Tibial artery (tissue), 4 donors: ENCODE results near the gene TNNT1.

Experiments
- DNase-seq, 2 donors: peaks; one replicate each; pipeline ENCODE4 v3.0.0-alpha.2; 2019
- H3K27ac ChIP-seq, 2 donors: fragments of 200-600 bp; sonication (generic) in 1 of 2; 1 replicate in 1 of 2; 2 replicates in 1 of 2; pipeline ENCODE4 v1.5.1; 2018 to 2019; ENCODE audit warnings: mild to moderate bottlenecking in 1 of 2
- H3K27me3 ChIP-seq, 2 donors: fragments of 200-600 bp; sonication (generic) in 1 of 2; one replicate each; pipeline versions ENCODE4 v1.5.1 to v1.6.0; 2016 to 2019
- H3K36me3 ChIP-seq, 3 donors: fragments of 200-600 bp; sonication (generic) in 2 of 3; one replicate each; pipeline ENCODE4 v1.5.1; 2016 to 2019; ENCODE audit warnings: mild to moderate bottlenecking in 2 of 3
- H3K4me1 ChIP-seq, 4 donors: fragments of 200-600 bp; sonication (generic) in 2 of 4; 1 replicate in 3 of 4; 2 replicates in 1 of 4; pipeline ENCODE4 v1.5.1; 2016 to 2019
- H3K4me3 ChIP-seq, 2 donors: fragments of 200-600 bp; sonication (generic) in 1 of 2; 1 replicate in 1 of 2; 2 replicates in 1 of 2; pipeline ENCODE4 v1.5.1; 2018 to 2019; ENCODE audit warnings: mild to moderate bottlenecking in 2 of 2
- H3K9me3 ChIP-seq, 3 donors: fragments of 200-600 bp; sonication (generic) in 1 of 3; one replicate each; pipeline ENCODE4 v1.5.1; 2016 to 2019
- CTCF ChIP-seq, 2 experiments: fragments of 200-600 bp in 1 of 2; fragments of 450-650 bp in 1 of 2; IDR thresholded peaks; one replicate each; pipeline ENCODE4 v1.5.1; 2017 to 2019; ENCODE audit warnings: antibody characterized with exemption in 2 of 2, mild to moderate bottlenecking in 1 of 2, moderate library complexity in 1 of 2
- intact Hi-C: fragments of 100-400 bp; cut with DNase I; formaldehyde crosslinking; loops from one replicate; pipeline ENCODE4 v1.15.0; 2023; ENCODE audit warnings: low total_unique reads

The TNNT1 gene

GRCh38 chr19:55132453-55133129, 16.4 kb downstream of the TNNT1 start:
- no peaks in the 10 kb centered on the region for H3K9me3 ChIP-seq
- TF ChIP-seq CTCF (IDR thresholded peaks at IDR 0.05): no peak
- no peak overlapping the region for H3K4me3 ChIP-seq
- H3K27me3 ChIP-seq: peaks cover 0 to 73% of the 10 kb centered on the region in 2 donors
- no peaks in the 10 kb centered on the region for H3K36me3 ChIP-seq
- DNase-seq: no peak
- H3K4me1 ChIP-seq: no peaks in the 10 kb centered on the region
- intact Hi-C loops: no loop called here
- no peak overlapping the region for H3K27ac ChIP-seq

- Histone ChIP-seq H3K4me1 (no peaks in the 10 kb centered on the region), H3K27me3 (peaks cover 0 to 64% of the 10 kb centered on the region in 2 donors), H3K27ac (no peak overlapping the region), H3K4me3 (no peak overlapping the region), H3K36me3 (no peaks in the 10 kb centered on the region), H3K9me3 (no peaks in the 10 kb centered on the region)
- intact Hi-C loops: no loop called here
- no peak for DNase-seq
- TF ChIP-seq CTCF (IDR thresholded peaks at IDR 0.05): no peak
Measured at GRCh38 chr19:55131421-55131820, 17.6 kb downstream of the TNNT1 start.

- H3K4me1 ChIP-seq: peaks cover 0 to 36% (median 30%) of the 10 kb centered on the region in 4 donors
- no peaks in the 10 kb centered on the region for H3K9me3 ChIP-seq
- intact Hi-C loops: loop anchor here (5.0 kb wide), 1 partner anchor 652 kb away; no protein-coding TSS in a partner anchor
- H3K27ac ChIP-seq: no peak overlapping the region
- TF ChIP-seq CTCF (IDR thresholded peaks at IDR 0.05): no peak
- DNase-seq: no peak
- peaks cover 0 to 6% of the 10 kb centered on the region in 2 donors for H3K27me3 ChIP-seq
- H3K36me3 ChIP-seq: no peaks in the 10 kb centered on the region
- H3K4me3 ChIP-seq: no peak overlapping the region
Measured at GRCh38 chr19:55119053-55119452, 30.0 kb downstream of the TNNT1 start.

GRCh38 chr19:55118401-55118991, 30.5 kb downstream of the TNNT1 start:
- Histone ChIP-seq H3K9me3 (no peaks in the 10 kb centered on the region), H3K4me3 (peak overlapping the region; percentile 83 to 87), H3K36me3 (no peaks in the 10 kb centered on the region), H3K4me1 (peaks cover 0 to 42% (median 36%) of the 10 kb centered on the region in 4 donors), H3K27ac (peak overlapping the region; percentile 75 to 88), H3K27me3 (peaks cover 0 to under 1% of the 10 kb centered on the region in 2 donors)
- intact Hi-C loops: loop anchor here (5.0 kb wide), 1 partner anchor 651 kb away; no protein-coding TSS in a partner anchor
- no peak for TF ChIP-seq CTCF (IDR thresholded peaks at IDR 0.05)
- DNase-seq: peak in 1 of 2 donors; percentile 43

GRCh38 chr19:55117663-55118391, 31.2 kb downstream of the TNNT1 start:
- peak overlapping the region; percentile 75 to 88 for H3K27ac ChIP-seq
- peak; percentile 99 for DNase-seq
- no peaks in the 10 kb centered on the region for H3K27me3 ChIP-seq
- H3K36me3 ChIP-seq: peaks cover 0 to 4% (median 0%) of the 10 kb centered on the region in 3 donors
- peaks cover 0 to 49% (median 41%) of the 10 kb centered on the region in 4 donors for H3K4me1 ChIP-seq
- H3K9me3 ChIP-seq: no peaks in the 10 kb centered on the region
- H3K4me3 ChIP-seq: peak overlapping the region; percentile 83 to 87
- intact Hi-C loops: loop anchor here (5.0 kb wide), 1 partner anchor 651 kb away; no protein-coding TSS in a partner anchor
- peak in 1 of 2 experiments; percentile 7 for TF ChIP-seq CTCF (IDR thresholded peaks at IDR 0.05)
